Middle frontal gyrus (tissue), 1 donor: ENCODE results near the gene ACAA1.
"Not testable (repeated sequence)": the region's sequence is repeated elsewhere in the genome, so short reads cannot be mapped to it uniquely, and the experiment has no call there.

Experiments used
- DNase-seq: peaks from one replicate; pipeline ENCODE4 v3.0.0-alpha.2; 2015; ENCODE audit warnings: low spot score; ENCODE audit errors: extremely low spot score

ACAA1 gene

GRCh38 chr3:38107911-38108648 lies 28.8 kb downstream of the ACAA1 start:
- DNase-seq = no peak

GRCh38 chr3:38105525-38105924 lies 31.4 kb downstream of the ACAA1 start:
- no peak for DNase-seq

GRCh38 chr3:38102444-38102814 lies 34.5 kb downstream of the ACAA1 start:
- no peak for DNase-seq

- no peak for DNase-seq
Measured at GRCh38 chr3:38101811-38102443, 35.0 kb downstream of the ACAA1 start.

- no peak for DNase-seq
Measured at GRCh38 chr3:38100498-38100897, 36.4 kb downstream of the ACAA1 start.

- no peak for DNase-seq
Measured at GRCh38 chr3:38099518-38099917, 37.4 kb downstream of the ACAA1 start.

GRCh38 chr3:38098376-38098723 lies 38.6 kb downstream of the ACAA1 start:
- no peak for DNase-seq

GRCh38 chr3:38097446-38098375 lies 39.2 kb downstream of the ACAA1 start:
- DNase-seq = no peak

GRCh38 chr3:38095669-38096483 lies 41.1 kb downstream of the ACAA1 start:
- DNase-seq = no peak

GRCh38 chr3:38094999-38095398 lies 41.9 kb downstream of the ACAA1 start:
- DNase-seq = no peak

GRCh38 chr3:38090453-38090852 lies 46.5 kb downstream of the ACAA1 start:
- DNase-seq = no peak

- no peak for DNase-seq
Measured at GRCh38 chr3:38089163-38089562, 47.8 kb downstream of the ACAA1 start.

GRCh38 chr3:38088126-38089078 lies 48.5 kb downstream of the ACAA1 start:
- DNase-seq = no peak

GRCh38 chr3:38087278-38087677 lies 49.6 kb downstream of the ACAA1 start:
- not testable (repeated sequence) for DNase-seq

GRCh38 chr3:38086496-38086895 lies 50.4 kb downstream of the ACAA1 start:
- DNase-seq = no peak

- no peak for DNase-seq
Measured at GRCh38 chr3:38085943-38086324, 51.0 kb downstream of the ACAA1 start.

- DNase-seq = no peak
Measured at GRCh38 chr3:38085311-38085942, 51.5 kb downstream of the ACAA1 start.

GRCh38 chr3:38084334-38085310 lies 52.3 kb downstream of the ACAA1 start:
- DNase-seq = no peak
